ENCODE measurements around the gene MMS19. TPM values are rescaled to one million over a fixed set of nuclear protein-coding genes. Genes with fewer than 3 reads are reported as not detected.

The MMS19 gene
- total RNA-seq, 1 experiment from 2014 or later, result 83.3 TPM

DNA sequence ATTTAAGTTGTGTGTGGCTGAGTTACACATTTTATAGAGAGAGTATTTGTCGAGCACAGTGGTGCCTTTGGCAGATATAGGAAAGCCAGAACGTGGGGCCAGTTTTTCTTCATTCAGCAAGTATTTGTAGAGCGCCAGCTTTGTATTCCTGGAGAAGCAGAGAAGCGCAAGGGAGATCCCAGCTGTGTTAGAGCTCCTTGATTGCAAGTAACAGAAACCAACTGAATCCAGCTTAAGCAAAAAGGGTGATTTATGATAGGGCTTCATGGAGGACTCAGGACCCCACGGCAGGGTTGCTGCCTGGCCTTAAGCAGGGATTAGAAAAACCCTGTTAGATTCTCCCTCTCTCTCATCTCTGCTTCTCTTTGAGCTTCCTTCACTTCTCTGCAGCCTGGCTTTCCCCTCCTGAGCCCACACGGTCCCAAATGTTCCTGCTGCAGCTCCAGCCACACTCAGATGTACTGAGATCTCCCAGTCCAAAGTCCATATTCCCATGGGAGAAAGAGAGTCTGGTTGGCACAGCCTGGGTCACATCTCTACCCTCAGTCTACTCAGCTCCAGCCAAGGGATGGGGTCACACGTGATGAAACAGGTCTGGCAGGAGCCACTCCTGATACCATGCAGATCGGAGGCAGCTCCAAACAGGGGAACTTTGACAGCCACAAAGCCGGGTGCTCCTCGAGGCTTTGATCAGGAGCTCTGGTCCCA is 17.2 kb upstream of the MMS19 start:
- ChIA-PET CTCF (interaction anchor here (0.6 to 2.0 kb wide), 2 partner anchors 16 to 19 kb away, joined by 3 to 4 read pairs; partner anchors contain the start of gene UBTD1), POLR2A (interaction anchor here (0.6 kb wide), 2 partner anchors 31 to 58 kb away, joined by 3 to 9 read pairs; no protein-coding TSS in a partner anchor)
- in situ Hi-C loops (cut with HindIII; ENCODE audit: low pct_unique_long_range_greater_than_20kb, low sequenced_read_pairs) (no loop called here), intact Hi-C loops (cut with micrococcal nuclease; ENCODE audit: unreplicated experiment) (no loop called here)
- DNase-seq (ENCODE audit: low read depth, low spot score), result no peak
- Histone ChIP-seq H3K27me3 (ENCODE audit: control insufficient read depth, insufficient read depth, low read length) (no peaks in the 10 kb centered on the region), H3K36me3 (ENCODE audit: control insufficient read depth, insufficient read depth, low read length) (no peaks in the 10 kb centered on the region), H3K4me3 (ENCODE audit: low read depth in 2 of 2, low read length in 2 of 2) (no peak overlapping the region), H3K9me3 (ENCODE audit: control insufficient read depth, insufficient read depth, low read depth, low read length) (no peaks in the 10 kb centered on the region), H3K4me1 (ENCODE audit: control insufficient read depth, insufficient read depth, low read length) (peaks cover 27% of the 10 kb centered on the region), H3K27ac (ENCODE audit: low read length) (no peak overlapping the region)
- ATAC-seq, result no peak
- no TSS peak for BruUV-seq (replicated peaks)
- TF ChIP-seq POLR2AphosphoS5 (IDR thresholded peaks at IDR 0.05; ENCODE audit: low read depth, low read length) (no peak), SIN3A (IDR thresholded peaks at IDR 0.05; ENCODE audit: borderline replicate concordance, insufficient read depth, low read depth, low read length) (no peak), REST (IDR thresholded peaks at IDR 0.05; ENCODE audit: insufficient read depth in 1 of 2, low read depth in 2 of 2, low read length in 1 of 2) (no peak), TCF7L2 (IDR thresholded peaks at IDR 0.05; ENCODE audit: low read depth, low read length) (no peak)
- TF ChIP-seq, protein P1, sequence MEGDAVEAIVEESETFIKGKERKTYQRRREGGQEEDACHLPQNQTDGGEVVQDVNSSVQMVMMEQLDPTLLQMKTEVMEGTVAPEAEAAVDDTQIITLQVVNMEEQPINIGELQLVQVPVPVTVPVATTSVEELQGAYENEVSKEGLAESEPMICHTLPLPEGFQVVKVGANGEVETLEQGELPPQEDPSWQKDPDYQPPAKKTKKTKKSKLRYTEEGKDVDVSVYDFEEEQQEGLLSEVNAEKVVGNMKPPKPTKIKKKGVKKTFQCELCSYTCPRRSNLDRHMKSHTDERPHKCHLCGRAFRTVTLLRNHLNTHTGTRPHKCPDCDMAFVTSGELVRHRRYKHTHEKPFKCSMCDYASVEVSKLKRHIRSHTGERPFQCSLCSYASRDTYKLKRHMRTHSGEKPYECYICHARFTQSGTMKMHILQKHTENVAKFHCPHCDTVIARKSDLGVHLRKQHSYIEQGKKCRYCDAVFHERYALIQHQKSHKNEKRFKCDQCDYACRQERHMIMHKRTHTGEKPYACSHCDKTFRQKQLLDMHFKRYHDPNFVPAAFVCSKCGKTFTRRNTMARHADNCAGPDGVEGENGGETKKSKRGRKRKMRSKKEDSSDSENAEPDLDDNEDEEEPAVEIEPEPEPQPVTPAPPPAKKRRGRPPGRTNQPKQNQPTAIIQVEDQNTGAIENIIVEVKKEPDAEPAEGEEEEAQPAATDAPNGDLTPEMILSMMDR (IDR thresholded peaks at IDR 0.05), result no peak

DNA sequence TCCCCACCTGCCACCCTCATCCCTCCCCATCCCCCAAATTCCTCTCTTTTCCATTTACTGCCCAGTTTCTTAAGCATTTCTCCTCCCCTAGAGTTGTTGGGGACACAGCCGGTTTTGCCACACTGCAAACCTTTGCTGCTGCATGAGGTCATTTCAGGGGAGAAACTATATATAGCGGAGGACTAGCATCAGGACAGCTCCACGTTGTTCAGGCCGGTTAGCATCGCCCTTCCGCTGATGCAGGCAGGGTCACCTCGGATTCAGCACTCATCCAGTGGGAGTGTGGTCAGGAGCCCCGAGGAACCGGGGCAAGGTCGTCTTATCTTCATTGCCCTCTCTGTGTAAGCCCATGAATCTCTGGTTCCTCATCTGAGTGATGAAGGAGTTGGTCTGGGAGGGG is 16.1 kb upstream of the MMS19 start:
- Histone ChIP-seq H3K27me3 (ENCODE audit: control insufficient read depth, insufficient read depth, low read length) (no peaks in the 10 kb centered on the region), H3K4me3 (ENCODE audit: low read depth in 2 of 2, low read length in 2 of 2) (no peak overlapping the region), H3K4me1 (ENCODE audit: control insufficient read depth, insufficient read depth, low read length) (peaks cover 27% of the 10 kb centered on the region), H3K9me3 (ENCODE audit: control insufficient read depth, insufficient read depth, low read depth, low read length) (no peaks in the 10 kb centered on the region), H3K36me3 (ENCODE audit: control insufficient read depth, insufficient read depth, low read length) (no peaks in the 10 kb centered on the region), H3K27ac (ENCODE audit: low read length) (no peak overlapping the region)
- ATAC-seq (no peak), DNase-seq (ENCODE audit: low read depth, low spot score) (no peak)
- no peak for TF ChIP-seq TCF7L2 (IDR thresholded peaks at IDR 0.05; ENCODE audit: low read depth, low read length)
- no peak for TF ChIP-seq REST (IDR thresholded peaks at IDR 0.05; ENCODE audit: insufficient read depth in 1 of 2, low read depth in 2 of 2, low read length in 1 of 2)
- no peak for TF ChIP-seq SIN3A (IDR thresholded peaks at IDR 0.05; ENCODE audit: borderline replicate concordance, insufficient read depth, low read depth, low read length)
- TF ChIP-seq POLR2AphosphoS5 (IDR thresholded peaks at IDR 0.05; ENCODE audit: low read depth, low read length), result no peak
- TF ChIP-seq, protein P1 (IDR thresholded peaks at IDR 0.05), result no peak
- ChIA-PET POLR2A (no interaction called here), CTCF (interaction anchor here (2.0 kb wide), 1 partner anchor 20 kb away, joined by 4 read pairs; no protein-coding TSS in a partner anchor)
- no TSS peak for BruUV-seq (replicated peaks)
- in situ Hi-C loops (cut with HindIII; ENCODE audit: low pct_unique_long_range_greater_than_20kb, low sequenced_read_pairs) (no loop called here), intact Hi-C loops (cut with micrococcal nuclease; ENCODE audit: unreplicated experiment) (no loop called here)

All from Panc1 (cell line).